ENCODE data around the gene GJC1. TPM values are rescaled to one million over a fixed set of nuclear protein-coding genes. Genes with fewer than 3 reads are reported as not detected.

The GJC1 gene
- total and polyA plus RNA-seq, 2 of the 8 experiments (the other 6 are each of a cell fraction or from before 2014, with no cell fraction given), result 29.1 to 154 TPM

DNA sequence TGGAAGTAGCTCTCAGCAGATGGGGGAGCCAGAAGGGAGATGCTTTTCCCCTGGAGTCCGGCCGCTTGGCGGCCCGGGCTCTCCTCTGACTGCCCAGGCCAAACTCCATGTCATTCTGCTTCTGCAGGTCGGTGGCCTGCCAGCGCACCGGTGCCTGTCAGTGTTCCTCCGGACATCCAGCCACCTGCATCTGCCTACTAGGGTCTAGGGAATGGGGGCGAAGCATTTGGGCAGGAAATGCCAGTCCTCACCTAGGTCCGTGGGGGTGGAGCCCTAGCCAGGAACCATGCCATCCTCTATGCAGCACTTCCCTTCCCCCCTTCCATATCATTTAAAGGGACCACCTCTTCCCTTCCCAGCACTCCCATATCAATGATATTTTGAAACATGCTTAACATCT is 34.2 kb downstream of the GJC1 start:
- TF ChIP-seq HDAC6 (IDR thresholded peaks at IDR 0.05; ENCODE audit: low read depth, low read length) (no peak), RBBP5 (IDR thresholded peaks at IDR 0.05; ENCODE audit: borderline replicate concordance, low read depth, low read length) (no peak), JUND (IDR thresholded peaks at IDR 0.05; ENCODE audit: low read length) (no peak), FOSL1 (IDR thresholded peaks at IDR 0.05; ENCODE audit: insufficient read depth, low read depth, low read length) (no peak), TBP (IDR thresholded peaks at IDR 0.05; ENCODE audit: low read depth, low read length) (no peak), CEBPB (IDR thresholded peaks at IDR 0.05; ENCODE audit: low read depth, low read length) (no peak), SP1 (IDR thresholded peaks at IDR 0.05; ENCODE audit: low read depth, low read length) (no peak), KDM4A (IDR thresholded peaks at IDR 0.05; ENCODE audit: low read depth, low read length, severe bottlenecking) (no peak), TAF7 (optimal IDR thresholded peaks at IDR 0.05; ENCODE audit: borderline replicate concordance, low read depth, low read length) (no peak)
- FAIRE-seq, result no peak
- POLR2A ChIA-PET (ENCODE audit: partially characterized antibody), result interaction anchor here (1.0 to 4.0 kb wide), 7 partner anchors 9 to 85 kb away, joined by 3 to 17 read pairs (median 5); no protein-coding TSS in a partner anchor

More for the DNA sequence above, 34.2 kb downstream of the GJC1 start:
- Histone ChIP-seq H4K8ac (ENCODE audit: extremely low read depth, insufficient read depth, low read length) (no peak overlapping the region), H3K4me3 (ENCODE audit: extremely low read depth in 1 of 4, insufficient read depth in 2 of 4, low read depth in 3 of 4, low read length in 4 of 4) (no peak overlapping the region), H3K36me3 (ENCODE audit: control insufficient read depth in 2 of 4, insufficient read depth in 4 of 4, low read length in 3 of 4) (peaks cover 0 to 8% (median 5%) of the 10 kb centered on the region in 4 experiments; a peak in 5 of 8 replicates), H3K18ac (ENCODE audit: extremely low read depth, low read length) (no peak overlapping the region), H3K27me3 (replicated peaks in 1 of 4; ENCODE audit: control insufficient read depth in 3 of 4, extremely low read depth in 1 of 4, insufficient read depth in 3 of 4, low read length in 3 of 4) (no peaks in the 10 kb centered on the region), H3K79me1 (ENCODE audit: low read depth, low read length) (no peaks in the 10 kb centered on the region), H3K27ac (ENCODE audit: low read depth, low read length) (no peak overlapping the region), H4K5ac (ENCODE audit: insufficient read length, low read depth, low read length) (no peak overlapping the region), H2BK12ac (ENCODE audit: low read depth, low read length) (no peak overlapping the region), H3K9me3 (ENCODE audit: insufficient read depth in 2 of 2, low read depth in 1 of 2, low read length in 1 of 2) (no peaks in the 10 kb centered on the region), H3K23me2 (ENCODE audit: low read depth, low read length) (no peaks in the 10 kb centered on the region), H2BK5ac (ENCODE audit: low read depth, low read length) (no peak overlapping the region), H3K9ac (replicated peaks in 1 of 4; ENCODE audit: extremely low read depth in 1 of 4, low read depth in 3 of 4, low read length in 3 of 4) (no peak overlapping the region), H2BK15ac (ENCODE audit: low read length) (no peak overlapping the region), H3K4me2 (ENCODE audit: insufficient read depth in 1 of 2, low read depth in 2 of 2, low read length in 2 of 2) (no peak overlapping the region), H3K4me1 (replicated peaks in 1 of 4; ENCODE audit: control insufficient read depth in 3 of 4, insufficient read depth in 4 of 4, low read length in 3 of 4) (peaks cover 0 to 3% (median 1%) of the 10 kb centered on the region in 4 experiments; a peak in 2 of 7 replicates), H2AK5ac (ENCODE audit: low read depth, low read length) (no peak overlapping the region), H3K56ac (replicated peaks; ENCODE audit: insufficient read length, low read depth, low read length) (no peak overlapping the region), H3K4ac (replicated peaks; ENCODE audit: insufficient read length, low read depth, low read length) (no peak overlapping the region), H4K20me1 (replicated peaks in 1 of 2; ENCODE audit: control insufficient read depth in 1 of 2, insufficient read depth in 2 of 2, low read length in 2 of 2) (peaks cover 0 to 5% of the 10 kb centered on the region in 2 experiments), H2BK20ac (ENCODE audit: low read length) (no peak overlapping the region), H3K79me2 (ENCODE audit: control insufficient read depth in 1 of 2, insufficient read depth in 2 of 2, low read length in 2 of 2) (no peaks in the 10 kb centered on the region), H3K23ac (ENCODE audit: insufficient read length) (no peak overlapping the region), H2AFZ (ENCODE audit: low read length) (no peak overlapping the region), H3K14ac (ENCODE audit: insufficient read length) (no peak overlapping the region), H2BK120ac (replicated peaks; ENCODE audit: low read depth, low read length) (no peak overlapping the region), H4K91ac (replicated peaks; ENCODE audit: insufficient read length, low read length) (no peak overlapping the region)
- CTCF ChIA-PET (ENCODE audit: partially characterized antibody), result interaction anchor here (1.9 to 3.4 kb wide), 2 partner anchors 16 to 226 kb away, joined by 3 to 22 read pairs; no protein-coding TSS in a partner anchor
- no peak for DNase-seq (ENCODE audit: low read depth in 1 of 2, low spot score in 2 of 2)
- 86% methylated on average over 10 of the region's 10 CpGs; no CpG with 5 or more reads in 1 of the 2 experiments for WGBS, 2 experiments (ENCODE audit: extremely low coverage in 1 of 2, insufficient coverage in 1 of 2, insufficient read length in 1 of 2, insufficient replicate concordance in 2 of 2, low coverage in 1 of 2, low lambda C conversion rate in 2 of 2, missing lambda C conversion rate in 1 of 2)

Measured in H1 (cell line).